ENCODE results near the gene GSTM1.

Gene GSTM1

DNA sequence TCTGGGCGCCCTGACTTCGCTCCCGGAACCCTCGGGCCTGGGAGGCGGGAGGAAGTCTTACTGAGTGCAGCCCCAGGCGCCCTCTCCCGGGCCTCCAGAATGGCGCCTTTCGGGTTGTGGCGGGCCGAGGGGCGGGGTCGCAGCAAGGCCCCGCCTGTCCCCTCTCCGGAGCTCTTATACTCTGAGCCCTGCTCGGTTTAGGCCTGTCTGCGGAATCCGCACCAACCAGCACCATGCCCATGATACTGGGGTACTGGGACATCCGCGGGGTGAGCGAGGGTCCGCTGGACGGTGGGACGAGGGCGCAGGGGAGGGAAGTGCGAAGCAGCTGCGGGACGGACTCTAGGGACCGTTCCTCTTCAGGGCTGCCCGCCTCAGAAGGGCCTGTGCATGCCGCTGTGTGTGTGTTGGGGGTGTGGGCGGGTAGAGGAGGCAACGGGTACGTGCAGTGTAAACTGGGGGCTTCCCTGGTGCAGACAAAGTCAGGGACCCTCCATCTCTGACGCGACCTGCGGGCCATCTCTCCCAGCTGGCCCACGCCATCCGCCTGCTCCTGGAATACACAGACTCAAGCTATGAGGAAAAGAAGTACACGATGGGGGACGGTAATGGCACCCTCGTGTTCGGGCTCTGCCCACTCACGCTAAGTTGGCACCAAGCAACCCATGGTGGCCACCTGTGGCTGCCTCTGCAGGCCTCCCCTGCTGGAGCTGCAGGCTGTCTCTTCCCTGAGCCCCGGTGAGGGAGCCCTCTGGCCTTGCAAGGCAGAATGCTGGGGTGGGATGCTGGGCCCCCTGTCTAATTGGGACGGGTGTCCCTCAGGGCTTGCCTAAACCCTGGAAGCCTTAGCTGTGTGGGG lies at the start of gene GSTM1:
Gene GSTM1 (plus strand): TSS at position 177 of the 859 bp plus-strand sequence. CDS start 57 bp downstream, at position 234.
- Mint-ChIP-seq H3K27me3 (no peaks in the 10 kb centered on the region), H3K36me3 (peaks cover 5% of the 10 kb centered on the region), H3K27ac (peak within 1 kb of the TSS; percentile 92), H3K4me3 (peak within 1 kb of the TSS; percentile 85), H3K9me3 (no peaks in the 10 kb centered on the region), H3K4me1 (peaks cover 7% of the 10 kb centered on the region)

DNA sequence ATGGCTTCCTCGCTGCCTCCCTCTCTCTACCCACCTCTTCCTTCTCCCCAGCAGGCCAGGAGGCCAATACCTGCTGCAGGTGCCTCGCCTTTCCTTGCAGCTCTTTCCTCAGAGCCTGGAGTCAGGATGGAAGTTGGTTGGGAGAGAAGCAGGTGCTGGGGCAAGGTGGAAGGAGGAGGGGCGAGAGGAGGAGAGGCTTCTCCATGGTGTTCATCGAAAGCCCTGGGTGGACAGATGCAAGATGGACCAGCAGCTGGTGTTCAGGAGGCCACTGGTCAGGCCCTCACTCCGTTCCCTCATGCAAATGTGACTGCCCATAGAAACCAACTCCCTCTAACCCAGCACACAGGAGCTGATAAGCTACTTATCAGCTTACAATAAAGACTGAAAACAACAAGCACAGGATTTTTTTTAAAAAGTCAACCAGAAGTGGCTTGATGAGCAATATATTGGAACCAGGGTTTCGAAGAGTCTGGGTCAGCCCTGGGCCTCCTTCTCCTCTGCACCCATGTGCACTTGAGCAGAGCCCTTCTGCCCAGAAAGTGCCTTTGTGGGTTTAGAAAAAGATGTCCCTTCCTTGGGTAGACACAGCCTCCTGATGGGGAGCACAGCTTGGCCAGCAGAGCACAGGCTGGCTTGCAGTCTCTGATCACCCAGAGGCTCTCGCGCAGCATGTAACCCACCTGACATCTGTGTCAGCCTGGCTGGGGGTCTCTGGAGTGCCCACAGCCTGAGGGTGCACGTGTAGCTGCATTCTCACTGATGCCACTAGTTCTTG lies 48.4 kb upstream of the GSTM1 start:
- Mint-ChIP-seq H3K27me3 (no peaks in the 10 kb centered on the region), H3K4me3 (no peak overlapping the region), H3K27ac (no peak overlapping the region), H3K9me3 (no peaks in the 10 kb centered on the region), H3K4me1 (peaks cover 16% of the 10 kb centered on the region), H3K36me3 (no peaks in the 10 kb centered on the region)

- Mint-ChIP-seq H3K4me3 (no peak overlapping the region), H3K36me3 (no peaks in the 10 kb centered on the region), H3K9me3 (no peaks in the 10 kb centered on the region)
Measured at GRCh38 chr1:109639841-109640184, 47.8 kb upstream of the GSTM1 start.

DNA sequence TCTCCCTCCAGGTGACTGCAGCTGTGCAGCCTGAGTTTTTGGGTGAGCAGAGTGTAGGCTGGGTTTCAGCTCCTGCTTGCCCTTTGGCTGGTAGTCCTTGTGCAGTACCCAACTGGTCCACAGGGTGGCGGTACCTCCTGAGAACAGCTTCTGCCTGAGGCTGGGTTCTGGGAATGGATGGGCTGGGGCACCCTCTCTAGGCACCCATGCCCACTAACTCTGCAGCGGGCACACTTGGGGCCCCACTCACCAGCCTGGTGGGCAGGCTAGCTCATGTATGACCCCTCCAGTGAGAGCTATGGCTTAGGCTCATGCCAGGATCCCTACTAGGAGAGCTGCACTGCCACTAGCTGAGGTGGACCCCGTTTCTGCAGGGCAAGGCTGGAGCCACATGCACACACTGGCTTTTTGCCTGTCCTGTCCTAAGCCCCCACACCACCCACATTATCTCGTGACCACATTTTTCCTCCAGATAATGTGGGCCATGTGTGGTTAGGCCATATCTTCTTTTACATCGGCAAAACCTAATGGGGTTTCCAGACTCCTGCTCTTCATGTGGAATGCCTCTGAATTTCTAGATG lies 47.2 kb upstream of the GSTM1 start:
- Mint-ChIP-seq H3K36me3 (no peaks in the 10 kb centered on the region), H3K4me1 (peaks cover 5% of the 10 kb centered on the region), H3K27me3 (no peaks in the 10 kb centered on the region), H3K27ac (no peak overlapping the region), H3K9me3 (no peaks in the 10 kb centered on the region), H3K4me3 (no peak overlapping the region)

More at GRCh38 chr1:109639841-109640184, 47.8 kb upstream of the GSTM1 start:
- H3K27ac Mint-ChIP-seq = no peak overlapping the region
- peaks cover 11% of the 10 kb centered on the region for H3K4me1 Mint-ChIP-seq
- H3K27me3 Mint-ChIP-seq = no peaks in the 10 kb centered on the region

DNA sequence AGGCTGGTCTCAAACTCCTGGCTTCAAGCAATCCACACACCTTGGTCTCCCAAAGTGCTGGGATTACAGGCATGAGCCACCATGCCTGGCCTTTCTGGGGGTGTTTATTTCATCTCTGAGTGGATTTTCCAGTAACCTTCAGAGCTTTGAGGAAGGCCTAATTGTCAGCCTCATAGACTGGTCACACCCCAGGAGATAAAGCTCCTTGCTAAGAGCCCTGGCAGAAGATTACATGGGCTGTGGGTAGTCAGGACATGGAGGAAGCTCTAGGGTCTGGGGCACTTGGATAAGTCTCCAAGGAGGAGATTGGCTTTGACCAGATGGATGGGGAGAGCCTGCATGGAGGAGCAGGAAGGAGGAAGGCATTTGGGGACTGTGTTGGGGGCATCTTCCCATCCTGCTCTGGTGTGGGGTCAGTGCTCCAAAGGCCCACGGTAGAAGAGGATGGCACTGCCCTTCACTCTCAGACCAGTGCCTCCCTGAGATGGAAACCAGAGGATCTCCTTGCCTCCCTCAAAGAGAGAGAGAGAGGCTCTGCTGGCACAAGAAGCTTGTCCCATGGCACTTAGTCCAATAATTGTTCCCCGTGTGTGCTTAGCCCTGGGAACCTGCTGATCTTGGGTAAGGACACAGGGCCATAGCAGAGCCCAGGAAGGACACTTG lies 46.4 kb upstream of the GSTM1 start:
- H3K27ac Mint-ChIP-seq = no peak overlapping the region
- no peaks in the 10 kb centered on the region for H3K27me3 Mint-ChIP-seq
- no peaks in the 10 kb centered on the region for H3K36me3 Mint-ChIP-seq
- H3K4me1 Mint-ChIP-seq = peaks cover 3% of the 10 kb centered on the region
- no peak overlapping the region for H3K4me3 Mint-ChIP-seq
- H3K9me3 Mint-ChIP-seq = no peaks in the 10 kb centered on the region

GRCh38 chr1:109641861-109642260 lies 45.8 kb upstream of the GSTM1 start:
- no peak overlapping the region for H3K4me3 Mint-ChIP-seq
- no peaks in the 10 kb centered on the region for H3K36me3 Mint-ChIP-seq
- no peak overlapping the region for H3K27ac Mint-ChIP-seq
- H3K27me3 Mint-ChIP-seq = no peaks in the 10 kb centered on the region
- no peaks in the 10 kb centered on the region for H3K9me3 Mint-ChIP-seq
- H3K4me1 Mint-ChIP-seq = peaks cover 3% of the 10 kb centered on the region

DNA sequence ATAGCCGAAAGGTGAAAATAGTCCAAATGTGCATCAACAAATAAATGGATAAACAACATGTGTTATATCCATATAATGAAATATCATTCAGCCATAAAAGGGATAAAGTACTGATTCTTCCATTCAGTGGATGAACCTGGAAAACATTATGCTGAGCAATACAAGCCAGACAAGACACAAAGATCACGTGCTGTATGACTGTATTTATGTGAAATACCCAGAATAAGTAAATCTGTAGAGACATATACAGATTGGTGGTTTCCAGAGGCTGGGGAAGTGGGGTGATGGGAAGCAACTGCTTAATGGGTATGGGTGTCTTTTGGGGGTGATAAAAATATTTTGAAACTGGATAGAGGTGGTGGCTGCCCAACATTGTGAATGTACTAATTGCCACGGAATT lies 45.0 kb upstream of the GSTM1 start:
- Mint-ChIP-seq H3K27ac (no peak overlapping the region), H3K36me3 (no peaks in the 10 kb centered on the region), H3K9me3 (no peaks in the 10 kb centered on the region), H3K27me3 (no peaks in the 10 kb centered on the region), H3K4me1 (peaks cover 3% of the 10 kb centered on the region), H3K4me3 (no peak overlapping the region)

DNA sequence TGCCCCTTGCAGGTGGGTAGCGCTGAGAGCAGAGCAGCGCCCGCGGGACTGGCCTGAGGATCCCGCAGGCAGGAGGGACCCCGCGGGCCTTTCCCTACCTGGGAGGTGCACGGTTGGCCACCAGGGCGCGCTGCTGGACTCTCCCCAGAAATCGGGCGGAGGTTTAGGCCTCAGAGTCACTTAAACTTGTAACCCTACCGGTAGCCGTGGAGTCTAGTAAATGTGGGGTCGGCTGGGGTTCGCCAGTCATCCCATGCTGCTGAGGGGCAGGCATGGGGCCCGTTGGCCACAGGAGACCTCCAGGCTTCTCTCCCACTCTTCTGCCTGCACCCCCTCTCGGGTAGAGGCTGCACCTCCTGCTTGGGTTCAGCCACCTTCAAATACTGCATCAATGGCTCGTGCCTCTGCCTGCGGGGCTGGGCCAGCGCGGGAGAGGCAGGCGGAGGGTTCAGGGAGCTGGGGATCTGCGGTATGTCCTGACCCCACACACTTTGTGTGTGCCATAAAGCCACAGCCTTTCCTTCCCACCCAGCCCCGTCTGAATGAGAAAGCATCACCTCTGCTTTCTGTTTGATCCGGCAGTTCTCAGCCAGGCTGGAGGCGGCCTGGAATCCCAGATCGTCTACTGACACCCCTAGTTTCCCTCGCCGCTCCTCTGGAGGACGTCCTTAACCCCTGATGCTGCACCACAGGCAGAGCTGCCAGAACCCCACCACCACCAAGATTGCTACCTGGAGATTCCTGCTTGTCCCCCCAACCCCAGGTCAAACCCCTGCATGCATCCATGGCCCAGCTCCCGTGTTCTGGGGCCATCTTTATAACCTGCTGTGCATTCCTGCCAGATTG lies 44.0 kb upstream of the GSTM1 start:
- no peak overlapping the region for H3K27ac Mint-ChIP-seq

DNA sequence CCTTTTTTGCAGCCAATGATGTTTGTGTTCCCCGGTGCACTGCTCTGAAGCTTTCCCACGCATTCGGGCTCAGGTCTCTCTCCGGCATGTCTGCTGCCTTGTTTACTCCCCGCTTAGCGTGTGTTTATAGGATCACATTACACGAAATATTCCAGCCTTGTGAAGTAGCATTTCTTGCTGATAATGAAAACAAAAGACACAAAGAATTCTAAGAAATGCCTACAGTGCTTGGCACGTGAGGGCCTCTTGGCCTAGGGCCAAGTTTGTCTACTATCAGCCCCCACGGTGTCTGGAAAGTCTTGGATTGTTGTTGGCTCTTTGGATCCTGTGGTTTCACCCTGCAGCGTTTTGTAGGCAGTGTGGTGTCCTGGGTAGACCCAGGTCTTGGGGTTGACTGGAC lies 42.9 kb upstream of the GSTM1 start:
- no peaks in the 10 kb centered on the region for H3K36me3 Mint-ChIP-seq
- H3K4me3 Mint-ChIP-seq = no peak overlapping the region
- H3K9me3 Mint-ChIP-seq = no peaks in the 10 kb centered on the region
- H3K27ac Mint-ChIP-seq = no peak overlapping the region
- H3K27me3 Mint-ChIP-seq = no peaks in the 10 kb centered on the region
- H3K4me1 Mint-ChIP-seq = peaks cover 3% of the 10 kb centered on the region

More for the DNA sequence above, 44.0 kb upstream of the GSTM1 start:
- peaks cover 3% of the 10 kb centered on the region for H3K4me1 Mint-ChIP-seq
- no peaks in the 10 kb centered on the region for H3K36me3 Mint-ChIP-seq
- H3K27me3 Mint-ChIP-seq = no peaks in the 10 kb centered on the region
- no peak overlapping the region for H3K4me3 Mint-ChIP-seq
- H3K9me3 Mint-ChIP-seq = no peaks in the 10 kb centered on the region

DNA sequence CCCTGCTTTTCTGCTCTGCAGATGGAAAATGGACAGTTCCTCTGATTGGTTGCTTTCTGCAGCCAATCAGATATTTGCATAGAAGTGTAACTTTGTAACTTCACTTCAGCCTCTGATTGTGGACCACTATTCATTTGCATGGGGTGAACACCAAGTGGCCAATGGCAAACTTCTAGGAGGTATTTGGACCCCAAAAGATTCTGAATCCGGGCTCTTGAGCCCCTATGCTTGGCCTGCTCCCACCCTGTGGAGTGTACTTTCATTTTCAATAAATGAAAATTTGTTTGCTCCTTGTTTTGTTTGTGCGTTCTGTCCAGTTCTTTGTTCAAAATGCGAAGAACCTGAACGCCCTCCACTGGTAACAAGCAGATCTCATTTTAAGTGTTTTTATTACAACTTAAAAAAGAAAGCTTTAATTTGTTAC lies 38.1 kb upstream of the GSTM1 start:
- Mint-ChIP-seq H3K27me3 (peaks cover 3% of the 10 kb centered on the region), H3K9me3 (no peaks in the 10 kb centered on the region), H3K27ac (no peak overlapping the region), H3K4me3 (no peak overlapping the region), H3K36me3 (no peaks in the 10 kb centered on the region), H3K4me1 (no peaks in the 10 kb centered on the region)

GRCh38 chr1:109650609-109651008 lies 37.0 kb upstream of the GSTM1 start:
- Mint-ChIP-seq H3K27ac (no peak overlapping the region), H3K9me3 (no peaks in the 10 kb centered on the region), H3K36me3 (no peaks in the 10 kb centered on the region), H3K4me1 (peaks cover 9% of the 10 kb centered on the region), H3K4me3 (no peak overlapping the region), H3K27me3 (peaks cover 3% of the 10 kb centered on the region)

DNA sequence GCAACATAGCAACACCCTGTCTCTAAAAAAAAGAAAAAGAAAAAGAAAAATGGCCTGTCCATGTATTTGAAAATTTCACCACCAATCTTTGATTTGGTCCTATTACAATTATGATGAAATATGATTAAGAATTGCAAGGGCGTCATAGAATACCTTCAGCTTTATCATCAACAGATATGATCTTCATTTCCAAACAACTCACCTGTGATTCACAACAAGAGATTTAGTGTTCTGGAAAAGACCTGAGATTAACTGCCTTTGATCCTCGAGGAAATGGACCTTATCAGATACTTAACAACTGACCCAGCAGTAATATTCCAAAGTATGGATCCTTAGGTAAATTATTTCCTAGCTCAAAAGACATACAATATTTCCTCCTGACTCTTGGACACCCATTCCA lies 35.2 kb upstream of the GSTM1 start:
- Mint-ChIP-seq H3K4me1 (peaks cover 17% of the 10 kb centered on the region), H3K9me3 (no peaks in the 10 kb centered on the region), H3K27ac (no peak overlapping the region), H3K36me3 (no peaks in the 10 kb centered on the region), H3K27me3 (peaks cover 3% of the 10 kb centered on the region), H3K4me3 (no peak overlapping the region)

DNA sequence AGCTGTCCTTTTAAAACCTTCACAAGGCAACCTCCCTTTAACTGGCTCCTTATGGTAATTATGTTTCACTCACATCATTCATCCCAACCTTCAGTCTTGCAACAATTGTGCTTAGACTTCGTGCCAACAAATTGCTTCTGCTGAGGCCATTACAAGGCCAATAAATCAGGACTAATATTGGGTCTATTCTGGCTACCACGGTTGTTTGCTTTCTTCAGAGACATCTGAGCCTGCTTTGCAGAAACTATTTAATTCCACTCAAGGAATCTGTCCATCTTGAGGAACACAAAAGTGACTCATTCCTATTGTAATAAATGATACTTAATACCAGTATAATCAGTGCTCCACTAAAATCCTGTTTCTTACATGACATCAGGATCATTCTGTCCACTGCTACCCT lies 34.3 kb upstream of the GSTM1 start:
- peaks cover 17% of the 10 kb centered on the region for H3K4me1 Mint-ChIP-seq
- H3K9me3 Mint-ChIP-seq = no peaks in the 10 kb centered on the region
- H3K27me3 Mint-ChIP-seq = peaks cover 3% of the 10 kb centered on the region
- H3K4me3 Mint-ChIP-seq = no peak overlapping the region
- H3K27ac Mint-ChIP-seq = no peak overlapping the region
- H3K36me3 Mint-ChIP-seq = no peaks in the 10 kb centered on the region

GRCh38 chr1:109654519-109654918 lies 33.1 kb upstream of the GSTM1 start:
- Mint-ChIP-seq H3K4me1 (peaks cover 17% of the 10 kb centered on the region), H3K9me3 (no peaks in the 10 kb centered on the region), H3K27ac (peak overlapping the region; percentile 7), H3K36me3 (no peaks in the 10 kb centered on the region), H3K27me3 (peaks cover 3% of the 10 kb centered on the region), H3K4me3 (no peak overlapping the region)

All from activated naive CD4-positive, alpha-beta T cell treated with anti-CD3 and anti-CD28 coated beads, Interleukin-2, amount 50 U/mL, for 24 hours (primary cell).